Pulmonary artery endothelial cell (primary cell): Measurements from ENCODE around the gene LCP2. TPM values are rescaled to one million over a fixed set of nuclear protein-coding genes. Genes with fewer than 3 reads are reported as not detected.
"Not testable (repeated sequence)": the region's sequence is repeated elsewhere in the genome, so short reads cannot be mapped to it uniquely, and the experiment has no call there.

ENCODE experiments used
- DNase-seq: peaks from one replicate; pipeline ENCODE4 v3.0.0-alpha.2; 2011; ENCODE audit warnings: low read depth, low spot score
- total RNA-seq: library from RNA; depleted of rRNA; stranded (reverse); fragments of >200 nt; gene quantifications from 2 replicates; pipeline ENCODE4 v1.2.3, GENCODE V29; 2014

Gene LCP2
- total RNA-seq, 1 donor from 2014 or later: not detected

DNA sequence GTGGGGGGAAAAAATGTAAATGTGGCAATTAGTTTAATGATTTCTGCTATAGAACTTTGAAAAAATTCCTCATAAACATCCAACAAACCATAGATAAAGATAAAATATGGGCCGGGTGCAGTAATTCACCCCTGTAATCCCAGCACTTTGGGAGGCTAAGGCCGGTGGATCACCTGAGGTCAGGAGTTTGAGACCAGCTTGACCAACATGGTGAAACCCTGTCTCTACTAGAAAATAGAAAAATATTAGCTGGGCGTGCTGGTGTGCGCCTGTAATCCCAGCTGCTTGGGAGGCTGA is 48.7 kb downstream of the LCP2 start:
- not testable (repeated sequence) for DNase-seq

DNA sequence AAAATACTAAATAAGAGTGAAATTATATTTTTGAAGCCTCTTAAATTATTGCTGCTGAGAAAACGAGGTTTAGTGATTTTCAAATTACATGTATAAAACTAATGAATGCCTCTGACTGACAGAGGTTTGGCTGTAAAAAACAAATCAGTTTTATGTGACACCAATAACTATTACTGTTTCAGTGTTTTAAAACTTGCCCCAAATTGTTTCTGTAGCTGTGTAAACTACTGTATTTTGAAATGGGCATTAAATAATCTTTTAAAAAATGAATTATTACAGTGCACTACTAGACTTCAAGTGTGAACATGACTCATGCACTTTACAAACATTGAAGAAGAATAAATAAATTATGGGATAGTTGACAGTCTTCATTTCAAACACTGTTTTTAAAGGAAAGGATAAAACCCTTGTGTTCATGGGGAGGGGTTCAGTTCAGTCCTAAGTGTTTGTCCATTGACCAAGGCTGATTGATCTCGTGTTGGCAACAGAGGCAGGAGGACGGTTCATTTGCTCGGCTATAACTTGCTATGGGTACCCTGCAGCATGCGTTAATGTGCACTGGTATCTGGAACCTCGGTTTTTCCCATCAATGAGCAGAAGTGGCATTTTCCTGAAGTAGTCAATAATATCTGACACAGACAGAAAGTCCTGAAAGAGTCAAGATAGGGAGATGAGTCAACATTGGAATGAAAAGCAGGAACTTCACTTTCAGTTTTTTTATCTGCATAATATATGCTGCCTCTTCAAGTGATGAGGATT is 49.2 kb downstream of the LCP2 start:
- no peak for DNase-seq

- no peak for DNase-seq
These were observed 50.2 kb downstream of the LCP2 start for GRCh38 chr5:170247363-170247762.

DNA sequence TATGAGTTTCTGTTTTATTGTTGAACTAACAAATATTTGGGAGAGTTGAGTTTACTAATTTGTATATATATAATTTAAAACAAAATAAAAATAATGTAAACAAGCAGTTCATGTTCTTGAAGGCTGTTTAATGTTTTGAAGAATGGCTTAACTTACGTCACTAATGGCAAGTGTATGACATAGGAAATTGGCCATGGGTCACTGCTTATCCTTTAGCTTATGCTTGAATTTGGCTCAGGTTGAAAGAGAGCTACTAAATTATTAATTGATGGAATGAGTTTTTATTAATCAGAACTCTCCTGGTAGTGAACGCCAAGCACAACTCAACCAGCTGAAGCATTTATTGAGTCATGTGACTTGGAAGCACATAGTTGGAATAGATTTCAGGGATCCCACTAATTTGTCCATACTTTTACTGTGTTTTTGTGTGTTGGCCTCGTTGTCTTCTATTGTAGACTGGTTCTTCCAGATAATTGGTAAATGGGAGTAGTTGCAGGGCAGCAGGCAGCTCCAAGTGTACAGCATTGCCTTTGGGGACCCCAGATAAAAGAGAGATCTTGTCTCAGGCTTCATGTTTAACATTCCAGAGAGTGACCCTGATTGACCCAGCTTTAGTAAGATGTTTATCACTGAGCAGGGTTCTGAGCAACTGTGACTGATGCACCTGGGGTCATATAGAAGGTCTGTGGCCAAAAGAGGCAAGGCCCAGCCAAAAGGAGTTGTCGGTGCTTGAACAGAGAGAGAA is 51.3 kb downstream of the LCP2 start:
- DNase-seq: no peak

DNA sequence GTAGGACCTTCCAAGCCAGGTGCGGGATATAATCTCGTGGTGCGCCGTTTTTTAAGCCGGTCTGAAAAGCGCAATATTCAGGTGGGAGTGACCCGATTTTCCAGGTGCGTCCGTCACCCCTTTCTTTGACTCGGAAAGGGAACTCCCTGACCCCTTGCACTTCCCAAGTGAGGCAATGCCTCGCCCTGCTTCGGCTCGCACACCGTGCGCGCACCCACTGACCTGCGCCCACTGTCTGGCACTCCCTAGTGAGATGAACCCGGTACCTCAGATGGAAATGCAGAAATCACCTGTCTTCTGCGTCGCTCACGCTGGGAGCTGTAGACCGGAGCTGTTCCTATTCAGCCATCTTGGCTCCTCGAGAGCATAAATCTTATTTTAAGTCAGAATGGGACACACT is 52.1 kb downstream of the LCP2 start:
- not testable (repeated sequence) for DNase-seq

DNA sequence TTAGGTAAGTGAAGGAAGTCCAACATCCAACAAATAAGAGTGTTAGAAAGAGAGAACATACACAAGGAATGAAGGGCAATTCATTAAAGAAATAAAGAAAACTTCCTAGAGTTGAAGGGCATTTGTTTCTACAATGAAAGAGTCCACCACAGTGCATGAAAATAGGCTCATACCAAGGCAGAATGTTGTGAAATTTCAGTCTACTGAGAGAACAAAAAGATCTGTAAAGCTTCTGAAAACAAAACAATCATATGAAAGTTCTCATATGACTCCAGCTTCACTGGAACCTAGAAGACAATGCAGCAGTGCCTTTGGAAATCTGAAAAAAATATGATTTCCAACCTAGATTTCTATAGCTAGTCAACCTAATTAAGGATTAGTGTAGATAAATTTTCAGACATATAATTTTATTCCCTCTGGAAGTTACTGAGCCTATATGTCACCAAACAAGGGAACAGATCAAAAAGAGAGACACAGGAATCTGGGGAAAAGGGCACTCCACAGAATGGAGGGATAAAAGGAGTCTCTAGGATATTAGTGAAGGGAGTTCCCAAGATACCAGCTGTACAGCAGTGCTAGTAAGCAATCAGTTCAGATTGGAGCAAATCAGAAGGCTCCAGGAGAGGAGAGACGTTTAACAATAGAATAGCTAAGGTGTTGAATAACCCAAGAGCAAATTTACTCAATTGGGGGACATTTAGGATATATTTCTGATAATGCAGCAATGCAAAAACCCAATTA is 59.0 kb downstream of the LCP2 start:
- DNase-seq: no peak

GRCh38 chr5:170235876-170236864 is 61.4 kb downstream of the LCP2 start:
- no peak for DNase-seq

GRCh38 chr5:170233358-170233892 is 64.2 kb downstream of the LCP2 start:
- DNase-seq: no peak

GRCh38 chr5:170232786-170233185 is 64.8 kb downstream of the LCP2 start, which contains the start of gene C5orf58:
Gene C5orf58, plus strand, starts transcription at chr5:170232985. Its CDS starts 1,992 bp downstream, at chr5:170234977.
- DNase-seq: no peak

- DNase-seq: no peak
These were observed 68.7 kb downstream of the LCP2 start for GRCh38 chr5:170228762-170229435.

DNA sequence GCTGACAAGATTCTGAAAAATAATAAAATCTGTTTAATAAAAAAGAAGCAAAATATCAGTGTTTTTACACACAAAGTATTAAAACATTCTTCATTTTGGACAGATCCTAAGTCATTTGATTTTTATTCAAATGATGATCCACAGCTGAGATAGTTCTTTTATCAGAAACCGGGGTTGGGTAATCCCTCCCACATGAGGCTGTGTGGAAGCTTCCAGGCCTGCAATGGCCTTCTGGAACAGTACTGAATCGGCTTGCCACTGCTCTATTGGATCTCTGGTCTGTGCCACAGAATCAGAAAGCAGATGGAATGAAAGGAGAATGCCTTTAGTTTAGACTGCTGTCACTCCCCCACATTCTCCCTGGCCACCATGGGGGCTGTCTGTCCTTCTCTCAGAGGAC is 70.9 kb downstream of the LCP2 start:
- no peak for DNase-seq

- DNase-seq: no peak
These were observed 71.4 kb downstream of the LCP2 start for GRCh38 chr5:170226129-170226615.

DNA sequence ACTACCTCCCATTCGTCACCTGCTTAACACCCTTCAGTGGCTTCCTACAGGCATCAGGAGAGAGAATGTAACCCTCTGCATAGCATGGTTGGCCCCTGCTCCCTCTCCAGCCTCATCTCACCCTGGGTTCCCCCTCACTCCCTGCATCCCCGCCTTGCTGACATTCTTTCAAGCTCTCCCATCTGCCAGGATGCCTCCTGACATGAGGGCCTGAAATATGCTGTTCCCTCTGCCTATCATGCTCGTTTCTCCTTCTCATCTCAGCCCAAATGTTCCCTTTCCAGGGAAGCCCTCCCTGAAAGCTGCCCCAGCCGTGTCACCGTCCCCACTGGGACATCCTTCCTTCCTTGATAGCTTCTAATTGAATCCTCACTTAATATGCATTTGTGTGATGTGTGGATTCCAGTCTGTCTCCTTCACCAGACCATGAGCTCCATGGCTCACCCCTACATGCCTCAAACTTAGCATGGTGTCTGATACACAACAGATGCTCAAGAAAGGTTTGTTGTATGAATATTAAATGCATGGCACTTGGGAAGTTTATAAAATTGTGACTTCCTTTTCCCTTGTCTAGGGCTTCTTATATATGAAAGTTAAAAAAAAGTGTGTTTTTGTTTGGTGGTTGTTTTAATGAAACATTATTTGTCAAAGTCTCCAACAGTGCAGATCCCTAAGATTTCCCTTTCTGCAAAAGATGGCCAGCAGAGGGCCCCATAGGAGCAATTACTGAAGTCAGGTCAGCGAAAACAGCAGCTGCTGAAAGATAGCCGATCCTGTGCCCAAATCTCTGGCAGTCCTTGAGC is 72.0 kb downstream of the LCP2 start:
- DNase-seq: no peak

DNA sequence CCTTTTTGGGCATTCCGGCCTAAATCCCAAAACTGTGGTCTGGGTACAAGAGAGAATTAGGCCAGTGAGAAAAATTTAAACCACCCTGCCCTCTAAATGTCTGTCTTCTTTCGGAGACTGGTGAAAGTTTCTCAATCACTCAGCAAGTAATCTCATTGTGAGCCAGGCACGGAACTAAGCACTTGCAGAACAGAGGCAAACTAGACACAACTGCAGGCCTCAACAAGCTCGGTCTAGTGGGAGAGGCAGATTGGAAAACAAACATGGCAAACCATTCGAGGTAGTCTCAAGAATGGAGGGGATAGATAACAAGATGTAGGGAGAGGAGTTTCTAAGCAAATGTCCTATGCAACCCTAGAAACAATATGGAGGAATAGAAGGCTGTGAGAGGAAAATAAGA is 73.7 kb downstream of the LCP2 start:
- no peak for DNase-seq

GRCh38 chr5:170223360-170223759 is 74.2 kb downstream of the LCP2 start:
- no peak for DNase-seq

GRCh38 chr5:170221327-170221741 is 76.2 kb downstream of the LCP2 start:
- DNase-seq: no peak

DNA sequence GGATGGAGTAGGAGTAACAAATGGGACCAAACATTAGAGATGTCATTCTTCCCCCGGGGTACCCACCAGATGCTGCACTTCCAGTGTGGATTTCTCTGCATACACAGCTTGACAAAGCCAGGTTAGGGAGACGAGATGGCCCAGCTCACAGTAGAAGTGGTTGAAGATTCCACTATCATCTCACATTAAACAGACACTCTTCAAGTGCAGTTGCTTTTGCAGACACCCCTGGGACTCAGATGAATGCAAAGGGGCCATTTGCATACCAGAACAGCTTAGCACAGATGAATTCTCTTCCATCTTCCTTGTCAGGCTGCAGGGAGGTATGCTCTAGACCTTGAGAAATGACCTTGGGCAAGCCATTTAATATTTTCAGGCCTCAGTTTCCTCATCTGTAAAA is 77.4 kb downstream of the LCP2 start:
- DNase-seq: no peak

- no peak for DNase-seq
These were observed 78.0 kb downstream of the LCP2 start for GRCh38 chr5:170219615-170220014.

GRCh38 chr5:170218726-170219125 is 78.9 kb downstream of the LCP2 start:
- no peak for DNase-seq
